Activated CD4-positive, alpha-beta T cell treated with anti-CD3 and anti-CD28 coated beads for 36 hours (primary cell): Measurements from ENCODE around the gene MUC5B. TPM values are rescaled to one million over a fixed set of nuclear protein-coding genes. Genes with fewer than 3 reads are reported as not detected.

ENCODE experiments used
- ATAC-seq: fragments of 200-7000 bp; cut with Tn5 transposase; one replicate; pipeline ENCODE4 v1.10.0; 2021; ENCODE audit warnings: mild to moderate bottlenecking, moderate library complexity
- CTCF ChIA-PET: fragments of 350-600 bp; sonication (Branson Sonifier 250); formaldehyde crosslinking; loops from one replicate; lab custom pipeline; 2021; ENCODE audit warnings: antibody characterized with exemption; lab: Charles Lee
- POLR2A ChIA-PET: fragments of 350-600 bp; sonication (Branson Sonifier 250); formaldehyde crosslinking; loops from one replicate; lab custom pipeline; 2021; ENCODE audit warnings: antibody characterized with exemption, inconsistent platforms; lab: Charles Lee
- DNase-seq: peaks from one replicate; pipeline ENCODE4 v3.0.0-alpha.2; 2020
- H3K27ac Mint-ChIP-seq: one replicate; pipeline ENCODE4 v1.8.0; 2021; ENCODE audit warnings: mixed read lengths
- H3K27me3 Mint-ChIP-seq: one replicate; pipeline ENCODE4 v1.8.0; 2021; ENCODE audit warnings: mixed read lengths
- H3K36me3 Mint-ChIP-seq: one replicate; pipeline ENCODE4 v1.8.0; 2021; ENCODE audit warnings: low read depth, mixed read lengths
- H3K4me1 Mint-ChIP-seq: one replicate; pipeline ENCODE4 v1.8.0; 2021; ENCODE audit warnings: mixed read lengths
- H3K4me3 Mint-ChIP-seq: one replicate; pipeline ENCODE4 v1.8.0; 2021; ENCODE audit warnings: mild to moderate bottlenecking, moderate library complexity, mixed read lengths
- H3K9me3 Mint-ChIP-seq: one replicate; pipeline ENCODE4 v1.8.0; 2021; ENCODE audit warnings: low read depth, mixed read lengths
- intact Hi-C, 2 experiments: fragments of 100-400 bp; cut with DNase I in 1 of 2; cut with micrococcal nuclease in 1 of 2; formaldehyde crosslinking; loops; one replicate each; pipeline versions ENCODE4 v1.14.2 to v1.15.1; 2022 to 2024; cut with DNase I, micrococcal nuclease
- total RNA-seq, 2 experiments: library from RNA; stranded (reverse); gene quantifications; one replicate each; pipeline ENCODE4 v1.2.3, GENCODE V29; 2021

Gene MUC5B
- total RNA-seq, 2 experiments from 2014 or later = not detected

DNA sequence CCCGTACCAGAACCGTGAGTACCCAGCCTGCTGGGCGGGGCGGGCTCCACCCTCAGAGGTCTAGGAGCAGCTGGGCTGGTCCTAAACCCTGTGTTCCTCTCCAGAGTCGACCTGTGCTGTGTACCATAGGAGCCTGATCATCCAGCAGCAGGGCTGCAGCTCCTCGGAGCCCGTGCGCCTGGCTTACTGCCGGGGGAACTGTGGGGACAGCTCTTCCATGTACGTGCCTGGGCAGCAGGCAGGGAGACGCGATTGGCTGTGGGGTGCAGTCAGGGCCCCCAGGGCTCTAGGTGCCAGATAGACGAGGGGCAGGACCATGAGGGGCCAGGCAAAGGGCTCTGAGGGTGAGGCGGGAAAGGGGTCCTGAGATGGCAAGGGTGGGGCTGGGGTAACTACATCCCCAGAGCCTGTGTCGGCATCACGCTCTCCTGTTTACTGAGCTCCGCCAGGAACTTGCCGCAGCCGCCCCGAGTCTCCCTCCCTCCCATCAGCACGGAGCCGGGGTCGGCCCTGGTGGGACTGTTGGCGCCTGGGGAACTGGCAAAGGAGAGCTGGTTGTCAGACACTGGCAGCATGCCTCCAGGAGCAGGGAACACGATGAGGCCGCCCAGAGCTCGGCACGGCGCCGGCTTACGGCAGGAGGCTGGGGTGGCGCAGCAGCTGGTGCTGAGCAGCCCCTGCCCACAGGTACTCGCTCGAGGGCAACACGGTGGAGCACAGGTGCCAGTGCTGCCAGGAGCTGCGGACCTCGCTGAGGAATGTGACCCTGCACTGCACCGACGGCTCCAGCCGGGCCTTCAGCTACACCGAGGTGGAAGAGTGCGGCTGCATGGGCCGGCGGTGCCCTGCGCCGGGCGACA is 22.9 kb upstream of the MUC5B start:
- Mint-ChIP-seq H3K9me3 (no peaks in the 10 kb centered on the region), H3K4me1 (no peaks in the 10 kb centered on the region), H3K27me3 (no peaks in the 10 kb centered on the region), H3K27ac (no peak overlapping the region), H3K36me3 (no peaks in the 10 kb centered on the region), H3K4me3 (no peak overlapping the region)
- peak; percentile 3 for DNase-seq
- POLR2A ChIA-PET = no interaction called here
- CTCF ChIA-PET = no interaction called here
- intact Hi-C loops = loop anchor here in 1 of 2 experiments (5.0 to 10.0 kb wide), 2 partner anchors 88 to 215 kb away; no protein-coding TSS in a partner anchor
- no peak for ATAC-seq

DNA sequence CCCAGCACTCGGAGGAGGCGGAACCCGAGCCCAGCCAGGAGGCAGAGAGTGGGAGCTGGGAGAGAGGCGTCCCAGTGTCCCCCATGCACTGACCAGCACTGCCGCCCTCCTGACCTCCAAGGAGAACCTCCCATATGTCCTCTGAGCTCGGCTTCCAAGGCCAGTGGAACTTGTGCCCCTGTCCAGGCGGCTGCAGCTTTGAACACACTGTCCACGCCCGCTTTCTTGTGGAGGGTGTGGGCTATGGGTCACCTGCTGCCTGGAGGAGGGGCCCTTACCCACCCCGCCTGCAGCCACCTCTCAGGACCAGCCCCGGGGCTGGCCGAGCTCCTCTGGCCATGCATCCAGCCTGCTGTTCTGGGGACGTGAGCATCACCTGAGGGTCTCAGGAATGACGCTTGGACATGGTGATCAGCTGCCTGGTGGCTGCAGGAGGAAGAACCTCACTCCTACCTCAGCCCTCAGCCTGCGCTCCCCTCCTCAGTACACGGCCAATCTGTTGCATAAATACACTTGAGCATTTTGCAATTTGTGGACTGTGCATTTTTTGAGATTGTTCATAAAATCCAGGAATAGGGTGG is 22.2 kb upstream of the MUC5B start:
- Mint-ChIP-seq H3K27me3 (no peaks in the 10 kb centered on the region), H3K27ac (no peak overlapping the region), H3K36me3 (no peaks in the 10 kb centered on the region), H3K4me1 (no peaks in the 10 kb centered on the region), H3K4me3 (no peak overlapping the region), H3K9me3 (no peaks in the 10 kb centered on the region)
- ATAC-seq (no peak), DNase-seq (peak; percentile 1)
- ChIA-PET CTCF (no interaction called here), POLR2A (no interaction called here)
- intact Hi-C loops = loop anchor here in 1 of 2 experiments (5.0 to 10.0 kb wide), 2 partner anchors 88 to 214 kb away; no protein-coding TSS in a partner anchor

DNA sequence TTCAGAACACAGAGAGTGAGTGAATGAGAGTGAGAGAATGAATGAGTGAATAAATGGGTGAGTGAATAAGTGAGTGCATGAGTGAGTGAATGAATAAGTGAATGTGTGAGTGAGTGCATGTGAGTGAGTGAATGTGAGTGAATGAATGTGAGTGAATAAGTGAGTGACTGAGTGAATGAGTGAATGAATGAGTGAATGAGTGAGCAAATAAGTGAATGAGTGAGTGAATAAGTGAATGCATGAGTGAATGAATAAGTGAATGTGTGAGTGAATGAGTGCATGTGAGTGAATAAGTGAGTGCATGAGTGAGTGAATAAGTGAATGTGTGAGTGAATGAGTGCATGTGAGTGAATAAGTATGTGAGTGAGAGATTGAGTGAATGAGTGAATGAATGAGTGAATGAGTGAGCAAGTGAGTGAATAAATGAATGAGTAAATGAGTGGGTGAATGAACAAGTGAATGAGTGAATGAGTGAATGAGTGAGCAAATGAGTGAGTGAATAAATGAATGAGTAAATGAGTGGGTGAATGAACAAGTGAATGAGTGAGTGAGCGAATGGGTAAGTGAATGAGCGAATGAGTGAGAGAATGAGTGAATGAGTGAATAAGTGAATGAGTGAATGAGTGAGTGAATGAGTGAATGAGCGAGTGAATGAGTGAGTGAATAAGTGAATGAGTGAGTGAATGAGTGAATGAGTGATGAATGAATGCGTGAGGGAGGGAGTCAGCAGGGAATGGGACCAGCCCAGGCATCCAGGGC is 21.3 kb upstream of the MUC5B start:
- H3K4me1 Mint-ChIP-seq = no peaks in the 10 kb centered on the region
- ChIA-PET CTCF (no interaction called here), POLR2A (no interaction called here)
- ATAC-seq = no peak
- H3K4me3 Mint-ChIP-seq = no peak overlapping the region
- DNase-seq = no peak
- no peaks in the 10 kb centered on the region for H3K36me3 Mint-ChIP-seq
- H3K27me3 Mint-ChIP-seq = no peaks in the 10 kb centered on the region
- H3K27ac Mint-ChIP-seq = no peak overlapping the region
- H3K9me3 Mint-ChIP-seq = no peaks in the 10 kb centered on the region
- intact Hi-C loops = loop anchor here (2.0 to 10.0 kb wide), 3 partner anchors 89 to 373 kb away; no protein-coding TSS in a partner anchor

DNA sequence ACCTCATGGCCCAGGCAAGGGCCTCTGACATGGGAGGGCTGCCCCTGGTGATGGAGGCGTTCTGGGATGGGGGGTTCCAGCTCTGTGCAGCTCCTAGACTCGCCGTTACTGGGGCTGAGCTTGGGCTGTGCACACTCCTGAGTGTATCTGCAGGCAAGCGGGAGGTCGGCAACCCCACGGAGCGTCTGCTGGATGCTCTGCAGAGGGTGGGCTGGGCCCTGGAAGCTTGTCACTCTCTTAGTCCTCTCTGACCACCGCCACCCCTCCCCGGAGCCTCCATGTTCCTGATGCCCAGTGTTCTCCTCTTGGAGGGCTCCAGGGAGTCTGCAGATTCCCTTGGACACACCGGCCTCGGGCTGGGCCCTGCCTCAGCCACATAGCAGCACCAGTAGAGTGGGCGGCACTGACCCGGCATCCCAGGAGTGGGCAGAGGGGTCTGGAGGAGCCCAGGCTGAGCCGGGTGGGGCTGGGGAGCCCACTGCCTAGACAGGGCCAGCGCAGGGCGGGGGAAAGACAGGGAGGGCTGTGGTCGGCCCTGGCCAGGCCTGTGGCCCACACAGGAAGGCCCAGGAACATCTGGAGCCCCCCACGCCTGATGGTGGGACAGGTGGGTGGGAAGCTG is 20.6 kb upstream of the MUC5B start:
- intact Hi-C loops = loop anchor here (2.0 to 10.0 kb wide), 3 partner anchors 90 to 373 kb away; no protein-coding TSS in a partner anchor
- H3K27me3 Mint-ChIP-seq = no peaks in the 10 kb centered on the region
- no peak overlapping the region for H3K27ac Mint-ChIP-seq
- no peaks in the 10 kb centered on the region for H3K36me3 Mint-ChIP-seq
- ChIA-PET POLR2A (no interaction called here), CTCF (interaction anchor here (0.8 kb wide), 1 partner anchor 313 kb away, joined by 3 read pairs; no protein-coding TSS in a partner anchor)
- no peaks in the 10 kb centered on the region for H3K9me3 Mint-ChIP-seq
- DNase-seq (peak; percentile 54), ATAC-seq (peak; percentile 73)
- H3K4me1 Mint-ChIP-seq = no peaks in the 10 kb centered on the region
- no peak overlapping the region for H3K4me3 Mint-ChIP-seq

DNA sequence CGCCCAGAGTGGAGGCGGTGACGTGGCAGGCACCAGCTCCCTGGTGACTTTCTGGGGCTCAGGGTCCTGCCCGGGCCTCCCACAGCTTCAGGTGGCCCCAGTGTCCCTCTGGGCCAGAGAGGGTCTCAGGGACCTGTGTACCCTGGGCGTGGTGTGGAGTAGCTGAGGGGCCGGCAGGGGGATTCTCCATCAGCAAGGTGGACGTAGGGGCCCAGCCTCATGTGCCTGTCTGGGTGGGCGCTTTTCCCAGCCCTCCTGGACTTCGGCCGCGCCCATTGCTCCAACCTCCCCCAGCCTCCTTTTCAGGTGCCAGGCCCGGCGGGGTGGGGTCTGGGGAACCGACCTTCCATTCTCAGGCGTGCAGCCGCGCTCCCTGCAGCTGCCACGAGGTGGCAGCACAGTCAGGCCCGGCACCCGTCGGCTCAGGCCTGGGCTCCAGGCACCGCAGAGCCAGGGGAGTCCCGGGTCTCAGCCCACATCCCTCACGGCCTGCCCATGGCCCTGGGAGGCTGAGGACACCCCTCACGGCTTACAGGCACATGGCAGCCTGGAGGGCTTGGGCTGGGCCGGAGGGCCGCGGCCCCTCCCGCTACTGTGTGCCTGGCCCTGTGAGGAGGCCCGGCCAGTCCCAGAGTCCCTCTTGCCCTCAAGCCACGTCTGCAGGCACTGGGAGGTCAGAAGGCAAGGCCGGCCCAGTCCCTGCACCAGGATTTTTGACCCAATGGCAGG is 19.9 kb upstream of the MUC5B start:
- Mint-ChIP-seq H3K27ac (no peak overlapping the region), H3K4me3 (no peak overlapping the region), H3K9me3 (no peaks in the 10 kb centered on the region), H3K4me1 (no peaks in the 10 kb centered on the region), H3K27me3 (no peaks in the 10 kb centered on the region), H3K36me3 (no peaks in the 10 kb centered on the region)
- peak; percentile 85 for ATAC-seq
- DNase-seq = peak; percentile 82
- intact Hi-C loops = loop anchor here (1.0 to 10.0 kb wide), 5 partner anchors 91 to 372 kb away; no protein-coding TSS in a partner anchor
- POLR2A ChIA-PET = no interaction called here
- CTCF ChIA-PET = interaction anchor here (0.8 to 1.6 kb wide), 2 partner anchors 10 to 312 kb away, joined by 3 to 5 read pairs; no protein-coding TSS in a partner anchor

DNA sequence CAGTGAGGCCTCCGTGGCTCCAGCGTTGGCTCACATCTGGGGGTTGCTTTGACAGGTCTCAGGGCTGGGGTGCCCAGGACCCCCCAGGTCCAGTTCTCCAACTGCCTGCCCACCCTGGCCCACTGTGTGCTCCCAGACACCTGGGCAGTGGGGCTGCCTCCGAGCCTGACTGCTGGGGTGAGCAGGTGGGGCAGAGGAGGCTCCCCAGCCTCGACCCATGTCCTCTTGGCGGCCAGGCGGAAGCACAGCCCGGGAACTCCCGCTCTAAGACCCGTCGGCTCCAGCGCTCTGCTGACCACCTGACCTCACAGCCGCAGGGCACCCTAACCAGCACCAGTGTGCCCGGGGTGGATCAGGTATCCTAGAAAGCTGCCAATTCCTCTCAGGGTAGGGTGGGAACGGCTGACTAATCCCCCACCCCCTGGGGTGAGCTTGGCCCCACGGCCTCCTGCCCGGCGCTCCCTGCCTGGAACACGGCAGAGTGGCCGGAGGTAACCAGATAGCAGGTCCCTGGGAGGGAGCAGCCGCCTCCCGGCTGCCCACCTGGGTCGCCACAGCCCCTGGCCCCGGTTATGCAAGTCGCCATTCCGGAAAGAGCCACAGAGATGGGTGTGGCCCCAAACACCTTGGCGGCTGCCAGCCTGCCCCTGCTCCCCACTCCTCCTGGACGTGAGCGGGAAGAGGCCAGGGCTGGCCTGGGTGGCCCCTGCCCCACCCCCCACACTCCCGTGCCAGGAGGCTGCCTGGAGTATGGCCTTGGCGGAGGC is 19.2 kb upstream of the MUC5B start:
- DNase-seq (peak; percentile 3), ATAC-seq (no peak)
- Mint-ChIP-seq H3K27me3 (no peaks in the 10 kb centered on the region), H3K4me3 (no peak overlapping the region), H3K9me3 (no peaks in the 10 kb centered on the region), H3K36me3 (no peaks in the 10 kb centered on the region), H3K4me1 (no peaks in the 10 kb centered on the region), H3K27ac (no peak overlapping the region)
- CTCF ChIA-PET = interaction anchor here (0.6 to 1.6 kb wide), 2 partner anchors 9 to 364 kb away, joined by 3 to 5 read pairs; no protein-coding TSS in a partner anchor
- intact Hi-C loops = loop anchor here (1.0 to 10.0 kb wide), 5 partner anchors 91 to 371 kb away; no protein-coding TSS in a partner anchor
- POLR2A ChIA-PET = no interaction called here

DNA sequence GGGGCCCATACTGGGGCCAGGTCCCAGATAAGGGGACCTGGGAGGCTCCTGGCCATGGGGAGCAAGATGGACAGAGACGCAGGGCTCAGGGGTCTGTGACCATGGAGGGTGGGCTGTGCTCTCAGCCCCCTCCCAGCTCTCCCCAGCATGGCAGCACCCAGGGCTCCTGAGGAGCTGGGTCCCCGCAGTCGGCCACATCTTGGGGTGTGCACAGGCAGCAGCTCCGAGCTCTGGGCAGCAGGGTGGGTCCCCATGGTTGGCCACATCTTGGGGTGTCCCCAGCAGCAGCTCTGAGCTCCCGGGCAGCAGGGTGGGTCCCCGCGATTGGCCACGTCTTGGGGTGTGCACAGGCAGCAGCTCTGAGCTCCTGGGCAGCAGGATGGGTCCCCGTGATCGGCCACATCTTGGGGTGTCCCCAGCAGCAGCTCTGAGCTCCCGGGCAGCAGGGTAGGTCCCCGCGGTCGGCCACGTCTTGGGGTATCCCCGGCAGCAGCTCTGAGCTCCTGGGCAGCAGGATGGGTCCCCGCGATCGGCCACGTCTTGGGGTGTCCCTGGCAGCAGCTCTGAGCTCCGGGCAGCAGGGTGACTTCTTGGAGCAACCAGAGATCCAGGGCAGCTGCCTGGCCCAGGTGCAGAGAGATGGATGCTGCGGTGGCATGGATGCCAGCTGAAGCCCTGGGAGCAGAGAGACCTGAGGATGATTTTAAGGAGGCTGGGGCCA is 18.3 kb upstream of the MUC5B start:
- ChIA-PET CTCF (interaction anchor here (0.6 to 1.7 kb wide), 5 partner anchors 9 to 424 kb away, joined by 3 to 8 read pairs (median 3); no protein-coding TSS in a partner anchor), POLR2A (no interaction called here)
- no peaks in the 10 kb centered on the region for H3K4me1 Mint-ChIP-seq
- ATAC-seq (no peak), DNase-seq (no peak)
- intact Hi-C loops = loop anchor here in 1 of 2 experiments (5.0 to 10.0 kb wide), 2 partner anchors 92 to 210 kb away; no protein-coding TSS in a partner anchor
- H3K27ac Mint-ChIP-seq = no peak overlapping the region
- no peak overlapping the region for H3K4me3 Mint-ChIP-seq
- H3K36me3 Mint-ChIP-seq = no peaks in the 10 kb centered on the region
- no peaks in the 10 kb centered on the region for H3K9me3 Mint-ChIP-seq
- no peaks in the 10 kb centered on the region for H3K27me3 Mint-ChIP-seq

DNA sequence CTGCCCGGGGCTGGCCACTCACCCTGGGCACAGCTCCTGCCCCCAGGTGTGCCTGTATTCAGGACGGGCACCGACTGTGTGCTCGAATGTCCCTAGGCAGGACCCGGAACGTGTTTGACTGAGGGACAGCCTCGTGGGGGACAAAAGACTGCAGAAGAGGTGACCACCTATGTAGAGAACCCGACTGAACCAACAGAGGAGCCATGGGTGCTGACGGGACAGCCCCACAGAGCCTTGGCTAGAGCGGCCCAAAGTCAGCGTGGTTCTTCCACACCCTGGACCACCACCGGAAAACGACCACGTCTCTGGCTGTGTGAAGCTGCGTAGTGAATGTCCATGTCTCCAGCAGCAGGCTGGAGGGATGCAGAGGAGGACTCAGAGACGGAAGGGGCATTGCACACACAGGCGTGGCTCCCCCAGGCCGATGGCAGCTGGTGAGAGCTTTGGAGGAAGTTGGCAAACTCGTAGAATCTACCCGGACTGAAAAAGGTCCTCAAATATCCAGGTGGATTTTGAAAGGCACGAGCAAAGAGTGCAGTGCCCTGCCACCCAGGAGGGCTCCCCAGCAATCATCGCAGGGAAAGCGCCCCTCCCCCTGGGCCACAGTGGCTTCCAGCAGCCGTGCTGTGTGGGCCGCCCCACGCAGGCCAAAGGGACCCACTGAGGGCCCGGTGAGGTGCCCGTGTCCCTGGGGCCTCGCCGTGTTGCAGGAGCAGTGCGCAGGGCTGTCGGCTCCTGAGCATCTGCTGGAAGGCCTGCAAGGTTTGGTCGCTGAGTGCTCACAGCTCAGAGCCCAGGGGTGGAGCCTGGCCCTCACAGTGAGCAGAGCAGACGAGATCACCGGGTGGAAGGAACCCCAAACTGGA is 17.5 kb upstream of the MUC5B start:
- CTCF ChIA-PET = interaction anchor here (1.7 kb wide), 1 partner anchor 310 kb away, joined by 8 read pairs; no protein-coding TSS in a partner anchor

DNA sequence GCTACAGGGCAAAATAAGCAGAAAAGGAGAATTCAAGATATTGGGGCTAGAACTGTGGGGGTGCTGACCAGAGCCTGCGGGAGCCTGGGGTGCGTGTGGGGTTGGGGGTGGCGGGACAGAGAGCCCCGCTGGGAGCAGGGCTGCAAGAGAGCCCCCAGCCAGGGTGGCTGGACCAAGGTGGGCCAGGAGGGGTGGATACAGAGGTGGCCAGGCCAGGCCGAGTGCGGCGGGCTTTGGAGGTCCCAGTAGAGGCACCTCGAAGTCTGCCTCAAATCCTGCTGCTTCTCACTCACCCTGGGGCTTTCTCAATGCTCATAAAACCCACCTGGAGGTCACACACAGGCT is 16.9 kb upstream of the MUC5B start:
- no peak for DNase-seq

More for the DNA sequence above, 17.5 kb upstream of the MUC5B start:
- no peak for ATAC-seq
- no peak overlapping the region for H3K4me3 Mint-ChIP-seq
- H3K27ac Mint-ChIP-seq = no peak overlapping the region
- no peaks in the 10 kb centered on the region for H3K36me3 Mint-ChIP-seq
- no peaks in the 10 kb centered on the region for H3K27me3 Mint-ChIP-seq
- POLR2A ChIA-PET = no interaction called here
- peaks cover 1% of the 10 kb centered on the region for H3K9me3 Mint-ChIP-seq
- no peaks in the 10 kb centered on the region for H3K4me1 Mint-ChIP-seq
- DNase-seq = no peak
- intact Hi-C loops = loop anchor here in 1 of 2 experiments (10.0 kb wide), 1 partner anchor 209 kb away; no protein-coding TSS in a partner anchor

More for the DNA sequence above, 16.9 kb upstream of the MUC5B start:
- no peak overlapping the region for H3K4me3 Mint-ChIP-seq
- H3K36me3 Mint-ChIP-seq = no peaks in the 10 kb centered on the region
- intact Hi-C loops = loop anchor here in 1 of 2 experiments (10.0 kb wide), 1 partner anchor 209 kb away; no protein-coding TSS in a partner anchor
- peaks cover 5% of the 10 kb centered on the region for H3K9me3 Mint-ChIP-seq
- H3K27me3 Mint-ChIP-seq = peaks cover 2% of the 10 kb centered on the region
- H3K27ac Mint-ChIP-seq = no peak overlapping the region
- ATAC-seq = no peak
- CTCF ChIA-PET = interaction anchor here (1.7 kb wide), 1 partner anchor 309 kb away, joined by 8 read pairs; no protein-coding TSS in a partner anchor
- POLR2A ChIA-PET = no interaction called here
- no peaks in the 10 kb centered on the region for H3K4me1 Mint-ChIP-seq
